Uterus (tissue), 4 donors: ENCODE results near the gene FOXE3. TPM values are rescaled to one million over a fixed set of nuclear protein-coding genes. Genes with fewer than 3 reads are reported as not detected.

Source experiments
- DNase-seq, 2 donors: peaks; one replicate each; pipeline ENCODE4 v3.0.0-alpha.2; 2019 to 2020
- H3K27ac ChIP-seq, 2 donors: fragments of 200-600 bp; sonication (generic); 1 replicate in 1 of 2; 2 replicates in 1 of 2; pipeline ENCODE4 v1.5.1; 2016 to 2018
- H3K27me3 ChIP-seq, 2 donors: fragments of 200-600 bp; sonication (generic); one replicate each; pipeline ENCODE4 v1.5.1; 2018 to 2019; ENCODE audit warnings: control low read depth in 1 of 2
- H3K36me3 ChIP-seq, 2 donors: fragments of 200-600 bp; sonication (generic); one replicate each; pipeline ENCODE4 v1.5.1; 2019; ENCODE audit warnings: control low read depth in 1 of 2
- H3K4me1 ChIP-seq, 2 donors: fragments of 200-600 bp; sonication (generic); one replicate each; pipeline ENCODE4 v1.5.1; 2018 to 2019; ENCODE audit warnings: control low read depth in 1 of 2
- H3K4me3 ChIP-seq, 2 donors: fragments of 200-600 bp; sonication (generic); 1 replicate in 1 of 2; 2 replicates in 1 of 2; pipeline ENCODE4 v1.5.1; 2018 to 2019; ENCODE audit warnings: mild to moderate bottlenecking in 1 of 2
- H3K9me3 ChIP-seq, 2 donors: fragments of 200-600 bp; sonication (generic); one replicate each; pipeline ENCODE4 v1.5.1; 2019; ENCODE audit warnings: control low read depth in 1 of 2
- POLR2A ChIP-seq, 2 donors: fragments of 450-650 bp; IDR thresholded peaks; one replicate each; pipeline ENCODE4 v1.6.1; 2016; ENCODE audit warnings: antibody characterized with exemption in 2 of 2, mild to moderate bottlenecking in 1 of 2, moderate library complexity in 1 of 2
- intact Hi-C: fragments of 100-400 bp; cut with DNase I; formaldehyde crosslinking; loops from one replicate; pipeline ENCODE4 v1.15.1; 2023; ENCODE audit warnings: low total_unique reads
- total RNA-seq, 4 donors: library from RNA; depleted of rRNA in 3 of 4; stranded (reverse); fragments of >200 nt in 3 of 4; gene quantifications; one replicate each; pipeline versions ENCODE4 v1.1.0 to v1.2.4, GENCODE V29; 2014 to 2023
- TF ChIP-seq, protein P1 (sequence below), 4 experiments: fragments of 200-600 bp in 2 of 4; fragments of 450-650 bp in 2 of 4; sonication (generic) in 2 of 4; IDR thresholded peaks; one replicate each; pipeline ENCODE4 v1.5.1; 2016 to 2019; ENCODE audit warnings: antibody characterized with exemption in 4 of 4, mild to moderate bottlenecking in 2 of 4, moderate library complexity in 1 of 4
- donor health status: DM: yes; HTN: yes; CAD: no.

FOXE3 gene
- total RNA-seq, 4 donors from 2014 or later = 0.27 TPM; not detected in 3

DNA sequence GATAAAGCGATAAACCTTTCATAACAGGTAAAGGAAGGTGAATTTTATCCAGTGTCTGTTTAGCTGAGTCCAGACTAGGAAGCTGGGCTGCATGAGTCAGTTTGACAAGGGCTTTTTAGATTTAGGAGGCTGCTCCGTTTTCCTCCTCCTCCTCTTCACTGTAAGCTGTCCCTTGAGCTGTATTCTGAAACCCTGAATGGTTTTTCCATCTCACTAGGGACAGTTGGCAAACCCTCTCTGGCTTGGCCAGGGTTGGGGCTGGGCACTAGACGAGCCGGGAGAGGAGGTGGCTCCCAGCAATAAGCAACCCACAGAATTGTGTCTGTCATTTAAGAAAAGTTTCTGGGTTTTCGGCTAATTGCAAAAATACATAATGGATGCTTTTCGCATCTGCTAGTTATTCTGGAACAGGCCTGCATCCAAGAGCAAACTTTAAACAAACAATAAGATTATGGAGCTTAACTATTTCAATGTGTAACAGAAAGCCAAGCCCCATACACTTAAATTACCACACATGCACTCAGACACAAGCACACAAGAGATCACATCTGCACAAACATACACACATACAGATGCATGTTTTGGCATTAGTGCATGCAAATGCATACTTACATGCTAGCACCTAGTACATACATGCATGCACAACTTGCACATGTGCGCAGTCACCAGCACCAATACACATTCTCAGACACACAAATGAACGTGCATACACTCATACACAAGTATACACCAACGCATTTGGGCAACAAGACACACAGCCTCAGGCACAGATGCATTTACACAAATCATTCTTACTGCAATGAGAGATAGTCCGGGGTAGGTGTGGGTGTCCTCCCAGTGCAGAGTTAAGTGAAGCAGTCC lies 27.8 kb upstream of the FOXE3 start:
- Histone ChIP-seq H3K27me3 (no peaks in the 10 kb centered on the region), H3K9me3 (no peaks in the 10 kb centered on the region), H3K27ac (no peak overlapping the region), H3K4me1 (no peaks in the 10 kb centered on the region), H3K4me3 (no peak overlapping the region), H3K36me3 (no peaks in the 10 kb centered on the region)
- TF ChIP-seq, protein P1, sequence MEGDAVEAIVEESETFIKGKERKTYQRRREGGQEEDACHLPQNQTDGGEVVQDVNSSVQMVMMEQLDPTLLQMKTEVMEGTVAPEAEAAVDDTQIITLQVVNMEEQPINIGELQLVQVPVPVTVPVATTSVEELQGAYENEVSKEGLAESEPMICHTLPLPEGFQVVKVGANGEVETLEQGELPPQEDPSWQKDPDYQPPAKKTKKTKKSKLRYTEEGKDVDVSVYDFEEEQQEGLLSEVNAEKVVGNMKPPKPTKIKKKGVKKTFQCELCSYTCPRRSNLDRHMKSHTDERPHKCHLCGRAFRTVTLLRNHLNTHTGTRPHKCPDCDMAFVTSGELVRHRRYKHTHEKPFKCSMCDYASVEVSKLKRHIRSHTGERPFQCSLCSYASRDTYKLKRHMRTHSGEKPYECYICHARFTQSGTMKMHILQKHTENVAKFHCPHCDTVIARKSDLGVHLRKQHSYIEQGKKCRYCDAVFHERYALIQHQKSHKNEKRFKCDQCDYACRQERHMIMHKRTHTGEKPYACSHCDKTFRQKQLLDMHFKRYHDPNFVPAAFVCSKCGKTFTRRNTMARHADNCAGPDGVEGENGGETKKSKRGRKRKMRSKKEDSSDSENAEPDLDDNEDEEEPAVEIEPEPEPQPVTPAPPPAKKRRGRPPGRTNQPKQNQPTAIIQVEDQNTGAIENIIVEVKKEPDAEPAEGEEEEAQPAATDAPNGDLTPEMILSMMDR (IDR thresholded peaks at IDR 0.05) = no peak
- no peak for TF ChIP-seq POLR2A (IDR thresholded peaks at IDR 0.05)
- intact Hi-C loops = no loop called here
- no peak for DNase-seq

DNA sequence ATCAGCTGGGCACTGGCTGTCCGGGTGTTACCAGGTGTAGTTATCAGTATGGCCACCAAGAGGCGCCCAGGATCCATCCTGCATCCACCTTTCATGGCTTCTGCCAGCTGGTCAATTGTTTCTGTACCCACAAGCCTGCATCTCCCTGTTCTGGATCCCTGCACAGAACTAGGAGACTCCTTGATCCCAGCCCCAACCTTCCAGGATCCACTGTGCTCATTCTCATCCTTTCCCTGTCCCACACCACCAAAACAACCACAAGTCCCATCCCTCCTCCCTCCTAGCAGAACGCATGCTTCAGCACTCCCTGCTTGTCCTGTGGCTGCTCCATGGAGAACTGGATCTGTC lies 27.2 kb upstream of the FOXE3 start:
- H3K27me3 ChIP-seq = no peaks in the 10 kb centered on the region
- no peaks in the 10 kb centered on the region for H3K9me3 ChIP-seq
- H3K4me3 ChIP-seq = no peak overlapping the region
- TF ChIP-seq, protein P1 (IDR thresholded peaks at IDR 0.05) = peak; percentile 25 to 48 (median 36)
- TF ChIP-seq POLR2A (IDR thresholded peaks at IDR 0.05) = no peak
- intact Hi-C loops = no loop called here
- DNase-seq = peak in 1 of 2 donors; percentile 18
- H3K36me3 ChIP-seq = no peaks in the 10 kb centered on the region
- H3K27ac ChIP-seq = no peak overlapping the region
- H3K4me1 ChIP-seq = no peaks in the 10 kb centered on the region

DNA sequence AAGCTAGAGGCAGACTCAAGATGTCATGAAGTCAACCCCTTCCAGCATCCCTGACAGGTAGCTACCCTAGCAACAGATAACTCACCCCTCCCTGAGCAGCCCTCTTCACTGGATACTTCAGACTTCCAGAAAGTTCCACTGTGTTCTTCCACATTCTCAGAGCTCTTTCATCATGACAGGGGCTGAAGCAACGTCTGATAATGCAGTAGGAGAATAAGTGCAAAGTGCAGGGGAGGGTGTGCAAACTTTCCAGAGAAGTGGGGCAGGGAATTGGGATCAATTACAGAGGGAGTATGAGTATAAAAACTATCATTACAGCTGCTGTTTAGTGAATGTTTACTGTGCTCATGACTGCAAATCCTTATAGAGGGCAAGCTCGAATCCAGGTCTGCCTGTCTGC lies 26.4 kb upstream of the FOXE3 start:
- intact Hi-C loops = no loop called here
- no peaks in the 10 kb centered on the region for H3K4me1 ChIP-seq
- TF ChIP-seq, protein P1 (IDR thresholded peaks at IDR 0.05) = no peak
- TF ChIP-seq POLR2A (IDR thresholded peaks at IDR 0.05) = no peak

DNA sequence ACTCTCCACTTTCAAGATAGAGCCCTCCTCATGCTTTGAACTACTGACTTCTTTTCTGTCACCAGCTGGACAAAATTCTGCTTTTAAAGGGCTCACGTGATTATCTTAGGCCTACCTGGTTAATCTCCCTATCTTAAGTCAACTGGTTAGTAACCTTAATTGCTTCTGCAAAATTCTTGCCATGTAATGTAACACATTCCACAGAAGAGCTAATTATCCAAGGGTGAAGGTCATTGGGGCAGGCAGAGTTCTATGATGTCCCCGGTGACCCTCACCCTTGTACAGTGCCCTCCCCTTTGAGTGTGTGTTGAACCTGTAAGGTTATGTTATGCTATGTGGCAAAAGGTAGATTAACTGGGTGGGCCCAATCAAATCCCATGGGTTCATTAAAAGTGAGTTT lies 25.2 kb upstream of the FOXE3 start:
- H3K9me3 ChIP-seq = no peaks in the 10 kb centered on the region
- DNase-seq = no peak
- H3K27me3 ChIP-seq = no peaks in the 10 kb centered on the region
- intact Hi-C loops = no loop called here
- no peak overlapping the region for H3K4me3 ChIP-seq
- H3K4me1 ChIP-seq = no peaks in the 10 kb centered on the region
- TF ChIP-seq, protein P1 (IDR thresholded peaks at IDR 0.05) = no peak
- no peaks in the 10 kb centered on the region for H3K36me3 ChIP-seq
- no peak overlapping the region for H3K27ac ChIP-seq

More for the DNA sequence above, 26.4 kb upstream of the FOXE3 start:
- Histone ChIP-seq H3K36me3 (no peaks in the 10 kb centered on the region), H3K27ac (no peak overlapping the region), H3K9me3 (no peaks in the 10 kb centered on the region), H3K27me3 (no peaks in the 10 kb centered on the region), H3K4me3 (no peak overlapping the region)
- DNase-seq = no peak

DNA sequence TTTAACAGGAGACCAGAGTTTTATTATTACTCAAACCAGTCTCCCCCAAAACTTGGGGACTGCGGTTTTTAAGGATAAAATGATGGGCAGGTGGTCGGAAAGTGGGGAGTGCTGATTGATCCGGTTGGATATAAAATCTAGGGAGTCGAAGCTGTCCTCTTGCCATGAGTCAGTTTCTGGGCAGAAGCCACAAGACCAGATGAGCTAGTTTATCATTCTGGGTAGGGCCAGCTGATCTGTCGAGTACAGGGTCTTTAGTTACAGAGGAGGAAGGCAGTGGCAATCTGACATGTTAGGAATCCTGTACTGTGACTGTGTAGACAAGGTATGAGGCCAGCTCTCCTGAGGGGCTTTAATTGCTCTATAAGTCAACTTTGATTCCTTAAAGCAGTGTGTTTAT lies 22.9 kb upstream of the FOXE3 start:
- H3K4me3 ChIP-seq = no peak overlapping the region
- TF ChIP-seq, protein P1 (IDR thresholded peaks at IDR 0.05) = no peak
- no peak for TF ChIP-seq POLR2A (IDR thresholded peaks at IDR 0.05)
- intact Hi-C loops = no loop called here
- H3K27ac ChIP-seq = no peak overlapping the region
- no peaks in the 10 kb centered on the region for H3K27me3 ChIP-seq
- H3K36me3 ChIP-seq = no peaks in the 10 kb centered on the region
- H3K9me3 ChIP-seq = no peaks in the 10 kb centered on the region
- DNase-seq = no peak
- no peaks in the 10 kb centered on the region for H3K4me1 ChIP-seq
